Hematopoietic multipotent progenitor cell treated with erythropoietin and hydrocortisone succinate and interleukin-3 and kit ligand, for 17 days (in vitro differentiated cells): Measurements from ENCODE around the gene IL21R.
A peak's percentile ranks its signal among the peaks of the same experiment; 100 is the strongest.
"Not testable (repeated sequence)": the region's sequence is repeated elsewhere in the genome, so short reads cannot be mapped to it uniquely, and the experiment has no call there.

Source experiments
- DNase-seq: peaks from one replicate; pipeline ENCODE4 v3.0.0-alpha.2; 2015; ENCODE audit warnings: low spot score

IL21R gene

GRCh38 chr16:27374804-27375425 lies 27.1 kb upstream of the IL21R start:
- peak; percentile 38 for DNase-seq

GRCh38 chr16:27377666-27378485 lies 24.1 kb upstream of the IL21R start:
- no peak for DNase-seq

GRCh38 chr16:27378871-27379481 lies 23.0 kb upstream of the IL21R start:
- no peak for DNase-seq

GRCh38 chr16:27379919-27380318 lies 22.1 kb upstream of the IL21R start:
- DNase-seq, result no peak

GRCh38 chr16:27381236-27381635 lies 20.7 kb upstream of the IL21R start:
- no peak for DNase-seq

- DNase-seq, result no peak
Observed at GRCh38 chr16:27381974-27382855, 19.8 kb upstream of the IL21R start.

- no peak for DNase-seq
Observed at GRCh38 chr16:27383556-27384243, 18.3 kb upstream of the IL21R start.

GRCh38 chr16:27384425-27384824 lies 17.5 kb upstream of the IL21R start:
- DNase-seq, result no peak

GRCh38 chr16:27385398-27385797 lies 16.6 kb upstream of the IL21R start:
- no peak for DNase-seq

GRCh38 chr16:27386674-27387073 lies 15.3 kb upstream of the IL21R start:
- no peak for DNase-seq

GRCh38 chr16:27387724-27388123 lies 14.2 kb upstream of the IL21R start:
- no peak for DNase-seq

GRCh38 chr16:27389272-27389961 lies 12.6 kb upstream of the IL21R start:
- no peak for DNase-seq

GRCh38 chr16:27390151-27390550 lies 11.8 kb upstream of the IL21R start:
- no peak for DNase-seq

- DNase-seq, result no peak
Observed at GRCh38 chr16:27392671-27393070, 9.3 kb upstream of the IL21R start.

GRCh38 chr16:27394516-27394915 lies 7.5 kb upstream of the IL21R start:
- no peak for DNase-seq

GRCh38 chr16:27398341-27398893 lies 3.6 kb upstream of the IL21R start:
- DNase-seq, result not testable (repeated sequence)

- DNase-seq, result no peak
Observed at GRCh38 chr16:27398894-27399853, 2.8 kb upstream of the IL21R start.

GRCh38 chr16:27399969-27400368 lies 2.0 kb upstream of the IL21R start:
- no peak for DNase-seq
